M059J (cell line): ENCODE data around the gene LRIT1. TPM values are rescaled to one million over a fixed set of nuclear protein-coding genes. Genes with fewer than 3 reads are reported as not detected.

Source experiments
- DNase-seq: peaks from one replicate; pipeline ENCODE4 v3.0.0-alpha.2; 2012; ENCODE audit warnings: low read depth
- total RNA-seq: library from RNA; depleted of rRNA; stranded (reverse); fragments of >200 nt; shearing (Covaris generic); gene quantifications from 2 replicates; pipeline ENCODE4 v1.2.3, GENCODE V29; 2014; rRNA removed

LRIT1 gene
- total RNA-seq, 1 experiment from 2014 or later: not detected

GRCh38 chr10:84193846-84194423 lies 47.4 kb downstream of the LRIT1 start:
- no peak for DNase-seq

GRCh38 chr10:84193327-84193726 lies 48.0 kb downstream of the LRIT1 start:
- no peak for DNase-seq

- DNase-seq: no peak
These were observed 50.2 kb downstream of the LRIT1 start for GRCh38 chr10:84191106-84191505.

- DNase-seq: no peak
These were observed 50.7 kb downstream of the LRIT1 start for GRCh38 chr10:84190621-84191020.

- no peak for DNase-seq
These were observed 52.5 kb downstream of the LRIT1 start for GRCh38 chr10:84188815-84189214.

GRCh38 chr10:84185526-84186175 lies 55.7 kb downstream of the LRIT1 start:
- no peak for DNase-seq

- DNase-seq: no peak
These were observed 56.8 kb downstream of the LRIT1 start for GRCh38 chr10:84184517-84184916.

- no peak for DNase-seq
These were observed 59.7 kb downstream of the LRIT1 start for GRCh38 chr10:84181631-84182030.

Other genes with a start within 250 kb of the LRIT1 start
- 218 TPM in 2 replicates for gene GHITM, start 102.0 kb downstream of the LRIT1 start, total RNA-seq
- not detected in 2 replicates for gene GPR15LG, start 67.7 kb downstream of the LRIT1 start, total RNA-seq
- not detected in 2 replicates for gene CDHR1, start 47.0 kb downstream of the LRIT1 start, total RNA-seq
- gene LRIT2, start 16.0 kb downstream of the LRIT1 start, total RNA-seq: not detected in 2 replicates
- not detected in 2 replicates for gene RGR, start 3.5 kb upstream of the LRIT1 start, total RNA-seq
- gene CCSER2, start 87.0 kb upstream of the LRIT1 start, total RNA-seq: 15.0 and 18.3 TPM in 2 replicates